Effector memory CD8-positive, alpha-beta T cell (primary cell): ENCODE data around the gene TPCN2.
"Not testable (repeated sequence)": the region's sequence is repeated elsewhere in the genome, so short reads cannot be mapped to it uniquely, and the experiment has no call there.

ENCODE experiments used
- ATAC-seq: fragments of 150-1000 bp; cut with Tn5 transposase; replicated peaks from 2 replicates; pipeline ENCODE4 v1.10.0; 2021; ENCODE audit warnings: mild to moderate bottlenecking, moderate library complexity
- DNase-seq, 3 experiments: peaks; one replicate each; pipeline ENCODE4 v3.0.0; 2021
- H3K27ac Mint-ChIP-seq, 2 donors: one replicate each; pipeline ENCODE4 v1.8.0; 2022; ENCODE audit warnings: mild to moderate bottlenecking in 2 of 2, mixed read lengths in 2 of 2, moderate library complexity in 2 of 2
- H3K27me3 Mint-ChIP-seq, 2 donors: one replicate each; pipeline ENCODE4 v1.8.0; 2022; ENCODE audit warnings: mixed read lengths in 2 of 2
- H3K36me3 Mint-ChIP-seq: one replicate; pipeline ENCODE4 v1.8.0; 2022; ENCODE audit warnings: mild to moderate bottlenecking, moderate library complexity, mixed read lengths; ENCODE audit not compliant: insufficient read depth
- H3K4me1 Mint-ChIP-seq, 2 donors: one replicate each; pipeline ENCODE4 v1.8.0; 2022; ENCODE audit warnings: low read depth in 2 of 2, mixed read lengths in 2 of 2
- H3K4me3 Mint-ChIP-seq, 2 donors: one replicate each; pipeline ENCODE4 v1.8.0; 2022; ENCODE audit warnings: mild to moderate bottlenecking in 2 of 2, mixed read lengths in 2 of 2, moderate library complexity in 2 of 2
- H3K9me3 Mint-ChIP-seq, 2 donors: one replicate each; pipeline ENCODE4 v1.8.0; 2022; ENCODE audit warnings: mixed read lengths in 2 of 2
- total RNA-seq, 9 experiments: gene quantifications; one replicate each; lab custom pipeline; 2026; lab: John Stamatoyannopoulos, UW

The TPCN2 gene
- total RNA-seq: 7.8 to 27.7 (median 11.6) reads per million in 9 experiments

DNA sequence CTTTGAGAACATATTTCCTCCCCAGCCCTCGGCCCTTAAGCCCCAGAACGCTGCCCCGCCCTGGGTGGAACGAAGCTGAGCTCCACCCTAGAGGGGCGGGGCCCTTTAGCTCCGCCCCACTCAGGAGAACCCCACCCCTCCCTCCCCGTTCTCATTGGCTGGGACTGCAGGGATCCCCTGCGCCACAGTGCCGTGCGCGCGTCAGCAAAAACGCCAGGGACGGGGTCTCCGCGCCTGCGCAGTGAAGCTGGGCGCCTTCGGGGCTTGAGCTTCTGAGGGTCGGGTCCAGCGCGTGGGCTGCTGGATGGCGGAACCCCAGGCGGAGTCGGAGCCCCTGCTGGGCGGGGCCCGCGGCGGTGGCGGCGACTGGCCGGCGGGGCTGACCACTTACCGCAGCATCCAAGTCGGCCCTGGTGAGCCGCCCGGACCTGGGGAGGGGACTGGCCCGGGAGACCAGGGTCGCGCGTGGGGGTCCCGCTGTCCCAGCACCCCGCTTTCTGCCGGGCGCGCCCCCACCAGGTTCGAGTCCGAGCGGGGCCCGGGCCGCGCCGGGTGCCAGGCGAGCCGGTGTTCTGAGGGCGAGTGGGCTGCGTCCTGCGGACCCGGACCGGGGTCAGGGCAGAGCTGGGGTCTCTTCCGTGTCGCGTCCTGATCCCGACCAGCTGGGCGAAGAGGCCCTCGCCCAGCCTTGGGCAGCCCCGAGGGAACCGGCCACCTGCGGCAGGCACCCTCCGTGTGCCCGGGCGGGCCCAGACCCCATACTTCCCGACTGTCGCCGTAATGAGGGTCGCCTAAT, at the start of gene TPCN2:
TSS of gene TPCN2 (plus strand) at position 239 of the 796 bp plus-strand sequence. CDS start at position 305, 66 bp downstream.
- peak; percentile 94 for ATAC-seq
- Mint-ChIP-seq H3K27me3 (peaks cover 7 to 9% of the 10 kb centered on the region in 2 donors), H3K27ac (peak within 1 kb of the TSS; percentile 84 to 89), H3K36me3 (peaks cover 8% of the 10 kb centered on the region), H3K4me3 (peak within 1 kb of the TSS; percentile 73 to 82), H3K4me1 (peaks cover 20 to 32% of the 10 kb centered on the region in 2 donors), H3K9me3 (no peaks in the 10 kb centered on the region)
- peak; percentile 80 to 87 (median 83) for DNase-seq

DNA sequence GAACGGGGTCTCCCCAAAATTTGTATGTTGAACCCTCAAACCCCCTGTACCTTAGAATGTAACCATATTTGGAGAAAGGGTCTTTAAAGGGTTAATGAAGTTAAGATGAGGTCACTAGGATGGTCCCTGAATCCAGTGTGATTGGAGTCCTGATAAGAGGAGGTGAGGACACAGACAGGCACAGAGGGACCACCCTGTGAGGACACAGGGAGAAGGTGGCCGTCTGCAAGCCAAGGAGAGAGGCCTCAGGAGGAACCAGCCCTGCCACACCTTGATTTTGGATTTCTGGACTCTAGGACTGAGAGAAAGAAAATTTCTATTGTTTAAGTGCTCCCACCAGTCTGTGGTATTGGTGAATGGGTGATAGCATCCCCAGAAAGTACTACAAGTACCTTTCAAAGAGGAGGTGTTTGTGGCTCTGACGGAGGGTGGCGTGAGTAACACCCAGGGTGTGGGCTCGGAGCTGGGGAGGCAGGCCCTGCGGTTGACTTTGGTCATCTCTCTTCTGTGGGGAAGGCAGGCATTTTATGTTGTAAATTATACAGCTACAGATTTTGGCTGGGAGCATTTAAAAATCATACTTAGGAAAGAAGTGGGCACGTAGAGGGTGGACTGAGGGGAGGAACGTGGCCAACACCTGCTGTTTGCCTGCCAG, 49.5 kb upstream of the TPCN2 start:
- ATAC-seq (peak; percentile 83), DNase-seq (peak in 1 of 3 experiments; percentile 16)
- peaks cover 18 to 58% of the 10 kb centered on the region in 2 donors for H3K27me3 Mint-ChIP-seq
- H3K27ac Mint-ChIP-seq: peak overlapping the region; percentile 19 to 46
- H3K36me3 Mint-ChIP-seq: peaks cover 2% of the 10 kb centered on the region
- H3K4me1 Mint-ChIP-seq: peaks cover 4 to 10% of the 10 kb centered on the region in 2 donors
- H3K4me3 Mint-ChIP-seq: peak overlapping the region in 1 of 2 donors; percentile 48
- no peaks in the 10 kb centered on the region for H3K9me3 Mint-ChIP-seq

GRCh38 chr11:68999748-69000355, 48.9 kb upstream of the TPCN2 start:
- H3K9me3 Mint-ChIP-seq, H3K4me1 Mint-ChIP-seq, H3K36me3 Mint-ChIP-seq, H3K4me3 Mint-ChIP-seq, DNase-seq: not testable (repeated sequence)
- peak overlapping the region; percentile 19 to 46 for H3K27ac Mint-ChIP-seq
- peak; percentile 19 for ATAC-seq
- peaks cover 18 to 58% of the 10 kb centered on the region in 2 donors for H3K27me3 Mint-ChIP-seq

DNA sequence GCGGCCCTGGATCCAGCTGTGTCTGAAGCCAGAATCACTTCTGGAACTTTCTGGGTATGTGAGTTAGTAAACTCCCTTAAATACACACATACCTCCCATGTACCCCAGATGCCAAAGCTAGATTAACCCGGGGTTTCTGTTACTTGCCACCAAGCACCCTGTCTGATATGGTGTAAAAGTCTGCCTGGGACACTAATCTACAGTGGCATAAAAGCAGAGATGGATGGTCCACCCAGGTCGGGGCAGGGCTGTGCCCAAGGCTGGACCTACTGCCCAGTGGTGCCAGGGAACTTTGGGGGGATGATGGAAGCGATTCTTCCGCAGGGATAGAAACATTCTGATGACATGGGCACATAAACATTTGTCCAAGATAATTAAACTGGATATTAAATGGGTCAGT, 48.3 kb upstream of the TPCN2 start:
- ATAC-seq (no peak), DNase-seq (no peak)
- H3K4me3 Mint-ChIP-seq: no peak overlapping the region
- peaks cover 22 to 62% of the 10 kb centered on the region in 2 donors for H3K27me3 Mint-ChIP-seq
- H3K27ac Mint-ChIP-seq: no peak overlapping the region
- peaks cover 4 to 10% of the 10 kb centered on the region in 2 donors for H3K4me1 Mint-ChIP-seq
- H3K9me3 Mint-ChIP-seq: no peaks in the 10 kb centered on the region
- peaks cover 2% of the 10 kb centered on the region for H3K36me3 Mint-ChIP-seq

GRCh38 chr11:69000831-69001242, 47.9 kb upstream of the TPCN2 start:
- H3K4me3 Mint-ChIP-seq: no peak overlapping the region
- no peaks in the 10 kb centered on the region for H3K9me3 Mint-ChIP-seq
- H3K36me3 Mint-ChIP-seq: peaks cover 2% of the 10 kb centered on the region
- H3K27ac Mint-ChIP-seq: no peak overlapping the region
- peaks cover 25 to 67% of the 10 kb centered on the region in 2 donors for H3K27me3 Mint-ChIP-seq
- peaks cover 4 to 10% of the 10 kb centered on the region in 2 donors for H3K4me1 Mint-ChIP-seq
- DNase-seq (no peak), ATAC-seq (no peak)

GRCh38 chr11:69001243-69002081, 47.3 kb upstream of the TPCN2 start:
- Mint-ChIP-seq H3K9me3 (no peaks in the 10 kb centered on the region), H3K4me1 (peaks cover 4 to 10% of the 10 kb centered on the region in 2 donors), H3K27me3 (peaks cover 25 to 64% of the 10 kb centered on the region in 2 donors), H3K27ac (no peak overlapping the region), H3K4me3 (no peak overlapping the region), H3K36me3 (peaks cover 2% of the 10 kb centered on the region)
- ATAC-seq (no peak), DNase-seq (no peak)

GRCh38 chr11:69002110-69002569, 46.6 kb upstream of the TPCN2 start:
- Mint-ChIP-seq H3K27me3 (peaks cover 25 to 57% of the 10 kb centered on the region in 2 donors), H3K4me1 (peaks cover 4 to 10% of the 10 kb centered on the region in 2 donors), H3K27ac (no peak overlapping the region), H3K4me3 (no peak overlapping the region), H3K9me3 (no peaks in the 10 kb centered on the region), H3K36me3 (peaks cover 2% of the 10 kb centered on the region)
- no peak for DNase-seq
- no peak for ATAC-seq

- no peak for ATAC-seq
- H3K27me3 Mint-ChIP-seq: peaks cover 25 to 52% of the 10 kb centered on the region in 2 donors
- peaks cover 2% of the 10 kb centered on the region for H3K36me3 Mint-ChIP-seq
- H3K9me3 Mint-ChIP-seq: no peaks in the 10 kb centered on the region
- no peak overlapping the region for H3K27ac Mint-ChIP-seq
- peaks cover 4 to 10% of the 10 kb centered on the region in 2 donors for H3K4me1 Mint-ChIP-seq
- no peak overlapping the region for H3K4me3 Mint-ChIP-seq
- no peak for DNase-seq
Observed at GRCh38 chr11:69002570-69003231, 46.0 kb upstream of the TPCN2 start.

DNA sequence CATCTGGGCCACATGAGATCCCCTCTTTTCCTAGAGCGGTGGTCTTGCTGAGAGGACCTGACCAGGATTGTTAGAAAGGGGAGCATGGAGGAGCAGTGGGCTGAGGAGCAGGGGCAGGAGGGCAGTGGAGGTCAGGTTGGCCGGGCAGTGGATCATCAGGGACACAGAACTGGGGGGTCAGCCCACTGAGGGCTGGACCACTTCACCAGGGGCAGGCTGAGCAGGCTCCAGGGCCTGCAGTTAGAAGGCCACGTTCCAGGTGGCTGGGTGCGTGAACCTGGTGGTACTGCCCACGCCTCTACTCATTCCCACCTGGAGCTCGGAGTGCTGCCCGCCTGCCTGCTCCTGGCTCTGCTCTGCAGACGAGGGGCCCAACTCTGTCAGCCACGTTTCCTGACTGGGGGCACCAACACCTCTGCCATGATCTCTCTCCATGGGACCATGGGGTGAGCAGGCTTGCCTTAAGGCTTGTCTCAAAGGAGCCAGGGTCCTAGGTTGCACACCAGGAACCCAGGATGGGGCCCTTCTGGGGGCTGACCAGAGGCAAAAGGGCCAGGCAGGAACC, 45.3 kb upstream of the TPCN2 start:
- H3K27me3 Mint-ChIP-seq: peaks cover 25 to 52% of the 10 kb centered on the region in 2 donors

DNA sequence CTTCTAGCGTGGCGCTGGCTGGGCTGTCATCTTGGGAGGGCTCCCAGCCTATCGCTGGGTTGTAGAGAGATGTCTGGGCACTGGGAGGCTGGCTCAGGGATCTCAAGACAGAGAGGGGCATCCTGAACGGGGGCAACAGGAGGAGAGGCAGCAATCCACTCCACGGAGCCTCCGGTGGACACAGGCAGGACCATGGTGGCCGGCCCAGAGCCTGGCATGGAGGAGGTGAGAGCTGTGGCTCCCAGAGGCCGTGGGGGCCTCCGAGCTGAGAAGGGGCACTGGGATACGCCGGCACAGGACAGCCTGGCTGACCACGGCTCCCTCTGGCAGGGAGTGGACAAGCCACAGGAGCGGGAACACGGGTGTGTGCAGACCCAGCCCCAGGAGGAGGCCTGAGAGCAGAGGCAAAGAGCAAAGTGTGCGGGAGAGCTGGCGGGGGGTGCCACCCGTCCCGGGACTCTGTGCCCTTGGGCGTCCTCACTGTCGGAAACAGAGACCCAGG, 44.8 kb upstream of the TPCN2 start:
- Mint-ChIP-seq H3K4me3 (no peak overlapping the region), H3K4me1 (peaks cover 4 to 6% of the 10 kb centered on the region in 2 donors), H3K36me3 (peaks cover 2% of the 10 kb centered on the region), H3K27me3 (peaks cover 25 to 51% of the 10 kb centered on the region in 2 donors), H3K27ac (no peak overlapping the region), H3K9me3 (no peaks in the 10 kb centered on the region)
- ATAC-seq (no peak), DNase-seq (no peak)

More for the DNA sequence above, 45.3 kb upstream of the TPCN2 start:
- Mint-ChIP-seq H3K9me3 (no peaks in the 10 kb centered on the region), H3K36me3 (peaks cover 2% of the 10 kb centered on the region), H3K4me1 (peaks cover 4 to 9% of the 10 kb centered on the region in 2 donors), H3K4me3 (no peak overlapping the region), H3K27ac (no peak overlapping the region)
- ATAC-seq: no peak
- DNase-seq: no peak

- no peak for ATAC-seq
Observed at GRCh38 chr11:69004411-69005182, 44.1 kb upstream of the TPCN2 start.

More at GRCh38 chr11:69004411-69005182, 44.1 kb upstream of the TPCN2 start:
- no peaks in the 10 kb centered on the region for H3K36me3 Mint-ChIP-seq
- no peak overlapping the region for H3K4me3 Mint-ChIP-seq
- peaks cover 0 to under 1% of the 10 kb centered on the region in 2 donors for H3K4me1 Mint-ChIP-seq
- H3K9me3 Mint-ChIP-seq: no peaks in the 10 kb centered on the region
- peaks cover 25 to 52% of the 10 kb centered on the region in 2 donors for H3K27me3 Mint-ChIP-seq
- no peak overlapping the region for H3K27ac Mint-ChIP-seq
- DNase-seq: no peak
